Stimulated activated CD8-positive, alpha-beta memory T cell treated with anti-CD3 and anti-CD28 coated beads, Interleukin-7, amount 100 ng/mL, for 24 hours (primary cell): Measurements from ENCODE around the gene BAZ1B.
A peak's percentile ranks its signal among the peaks of the same experiment; 100 is the strongest.
"Not testable (repeated sequence)": the region's sequence is repeated elsewhere in the genome, so short reads cannot be mapped to it uniquely, and the experiment has no call there.

Experiments used
- DNase-seq: peaks from one replicate; pipeline ENCODE4 v3.0.0-alpha.2; 2020; ENCODE audit warnings: low read depth

BAZ1B gene

GRCh38 chr7:73426016-73426415, 96.1 kb downstream of the BAZ1B start:
- no peak for DNase-seq

GRCh38 chr7:73425356-73425983, 96.6 kb downstream of the BAZ1B start:
- DNase-seq: no peak

- no peak for DNase-seq
These were observed 97.6 kb downstream of the BAZ1B start for GRCh38 chr7:73424489-73424885.

- DNase-seq: no peak
These were observed 98.3 kb downstream of the BAZ1B start for GRCh38 chr7:73423519-73424488.

- not testable (repeated sequence) for DNase-seq
These were observed 101.5 kb downstream of the BAZ1B start for GRCh38 chr7:73420610-73421009.

GRCh38 chr7:73420016-73420415, 102.1 kb downstream of the BAZ1B start:
- DNase-seq: not testable (repeated sequence)

- DNase-seq: no peak
These were observed 103.9 kb downstream of the BAZ1B start for GRCh38 chr7:73418113-73418703.

- not testable (repeated sequence) for DNase-seq
These were observed 111.5 kb downstream of the BAZ1B start for GRCh38 chr7:73410541-73411131.

- DNase-seq: not testable (repeated sequence)
These were observed 117.2 kb downstream of the BAZ1B start for GRCh38 chr7:73404860-73405259.

GRCh38 chr7:73399185-73400050, 122.7 kb downstream of the BAZ1B start:
- peak; percentile 38 for DNase-seq

- no peak for DNase-seq
These were observed 124.4 kb downstream of the BAZ1B start for GRCh38 chr7:73397521-73398281.

GRCh38 chr7:73395538-73396503, 126.3 kb downstream of the BAZ1B start:
- DNase-seq: no peak

- no peak for DNase-seq
These were observed 127.7 kb downstream of the BAZ1B start for GRCh38 chr7:73394422-73394821.

- no peak for DNase-seq
These were observed 130.7 kb downstream of the BAZ1B start for GRCh38 chr7:73391396-73391795.
